SH-SY5Y (cell line): ENCODE results near the gene AGER.

Source experiments
- GATA2 ChIP-seq: IDR thresholded peaks from 2 replicates; pipeline ENCODE4 v1.6.1; 2011; ENCODE audit warnings: mild to moderate bottlenecking, low read depth, low read length
- GATA3 ChIP-seq: IDR thresholded peaks from 2 replicates; pipeline ENCODE4 v1.6.1; 2011; ENCODE audit warnings: low read depth, mild to moderate bottlenecking, low read length, moderate library complexity

- TF ChIP-seq GATA2 (no peak), GATA3 (no peak)
These were observed 31.6 kb upstream of the AGER start for GRCh38 chr6:32215617-32216016.
